Activated gamma-delta T cell treated with Interleukin-2 at 50 U/mL for 16 hours (primary cell): Measurements from ENCODE around the gene ADARB2.

ENCODE experiments used
- DNase-seq: peaks from one replicate; pipeline ENCODE4 v3.0.0-alpha.2; 2020

The ADARB2 gene

GRCh38 chr10:1376384-1376945 is 360.9 kb downstream of the ADARB2 start:
- DNase-seq = no peak

GRCh38 chr10:1375346-1376170 is 361.8 kb downstream of the ADARB2 start:
- no peak for DNase-seq

- DNase-seq = no peak
Observed at GRCh38 chr10:1374511-1375345, 362.6 kb downstream of the ADARB2 start.

- no peak for DNase-seq
Observed at GRCh38 chr10:1373287-1373686, 364.0 kb downstream of the ADARB2 start.

GRCh38 chr10:1372212-1372611 is 365.1 kb downstream of the ADARB2 start:
- DNase-seq = no peak

GRCh38 chr10:1370298-1370697 is 367.0 kb downstream of the ADARB2 start:
- DNase-seq = no peak

- DNase-seq = no peak
Observed at GRCh38 chr10:1369665-1370064, 367.7 kb downstream of the ADARB2 start.

GRCh38 chr10:1369197-1369596 is 368.1 kb downstream of the ADARB2 start:
- DNase-seq = no peak

- DNase-seq = no peak
Observed at GRCh38 chr10:1368842-1369171, 368.5 kb downstream of the ADARB2 start.

- DNase-seq = no peak
Observed at GRCh38 chr10:1367938-1368841, 369.1 kb downstream of the ADARB2 start.

- no peak for DNase-seq
Observed at GRCh38 chr10:1366811-1367425, 370.4 kb downstream of the ADARB2 start.

GRCh38 chr10:1366322-1366691 is 371.0 kb downstream of the ADARB2 start:
- DNase-seq = no peak

- no peak for DNase-seq
Observed at GRCh38 chr10:1365540-1366321, 371.6 kb downstream of the ADARB2 start.

- DNase-seq = no peak
Observed at GRCh38 chr10:1364151-1364910, 373.0 kb downstream of the ADARB2 start.

GRCh38 chr10:1363446-1364121 is 373.7 kb downstream of the ADARB2 start:
- no peak for DNase-seq

- no peak for DNase-seq
Observed at GRCh38 chr10:1362589-1363445, 374.5 kb downstream of the ADARB2 start.

- DNase-seq = no peak
Observed at GRCh38 chr10:1361411-1362105, 375.8 kb downstream of the ADARB2 start.

GRCh38 chr10:1360558-1361164 is 376.7 kb downstream of the ADARB2 start:
- DNase-seq = no peak
